CD4-positive, alpha-beta T cell treated with Interleukin-15 for 4 hours (primary cell): ENCODE measurements around the gene CNKSR3.

ENCODE experiments used
- DNase-seq: peaks from one replicate; pipeline ENCODE4 v3.0.0-alpha.2; 2020; ENCODE audit warnings: low spot score

CNKSR3 gene

GRCh38 chr6:154381548-154381947 lies 128.9 kb downstream of the CNKSR3 start:
- DNase-seq, result no peak

- no peak for DNase-seq
Observed at GRCh38 chr6:154380741-154381140, 129.7 kb downstream of the CNKSR3 start.

- no peak for DNase-seq
Observed at GRCh38 chr6:154379585-154379984, 130.9 kb downstream of the CNKSR3 start.

- no peak for DNase-seq
Observed at GRCh38 chr6:154378518-154378917, 132.0 kb downstream of the CNKSR3 start.

GRCh38 chr6:154377726-154378125 lies 132.8 kb downstream of the CNKSR3 start:
- no peak for DNase-seq

GRCh38 chr6:154373971-154374370 lies 136.5 kb downstream of the CNKSR3 start:
- no peak for DNase-seq

- no peak for DNase-seq
Observed at GRCh38 chr6:154371281-154371680, 139.2 kb downstream of the CNKSR3 start.

GRCh38 chr6:154370545-154370944 lies 139.9 kb downstream of the CNKSR3 start:
- DNase-seq, result peak; percentile 7

- DNase-seq, result no peak
Observed at GRCh38 chr6:154367839-154368695, 142.4 kb downstream of the CNKSR3 start.

GRCh38 chr6:154367336-154367735 lies 143.1 kb downstream of the CNKSR3 start:
- no peak for DNase-seq

GRCh38 chr6:154363821-154364220 lies 146.7 kb downstream of the CNKSR3 start:
- DNase-seq, result no peak

GRCh38 chr6:154361476-154361875 lies 149.0 kb downstream of the CNKSR3 start:
- DNase-seq, result no peak

GRCh38 chr6:154360476-154360875 lies 150.0 kb downstream of the CNKSR3 start:
- DNase-seq, result no peak

- no peak for DNase-seq
Observed at GRCh38 chr6:154359679-154360078, 150.8 kb downstream of the CNKSR3 start.

- DNase-seq, result no peak
Observed at GRCh38 chr6:154359161-154359574, 151.3 kb downstream of the CNKSR3 start.

GRCh38 chr6:154358019-154358545 lies 152.4 kb downstream of the CNKSR3 start:
- DNase-seq, result no peak

- no peak for DNase-seq
Observed at GRCh38 chr6:154356690-154357089, 153.8 kb downstream of the CNKSR3 start, which contains the start of gene IPCEF1. IPCEF1 (minus strand) TSS chr6:154356803; CDS start chr6:154265947, 90,856 bp downstream.

- no peak for DNase-seq
Observed at GRCh38 chr6:154356113-154356512, 154.4 kb downstream of the CNKSR3 start.

- DNase-seq, result no peak
Observed at GRCh38 chr6:154354265-154354777, 156.2 kb downstream of the CNKSR3 start.

- no peak for DNase-seq
Observed at GRCh38 chr6:154353626-154354025, 156.9 kb downstream of the CNKSR3 start.

GRCh38 chr6:154352898-154353585 lies 157.4 kb downstream of the CNKSR3 start:
- no peak for DNase-seq

- no peak for DNase-seq
Observed at GRCh38 chr6:154350293-154350692, 160.2 kb downstream of the CNKSR3 start.

- DNase-seq, result no peak
Observed at GRCh38 chr6:154347981-154348380, 162.5 kb downstream of the CNKSR3 start.
